Measurements from ENCODE around the gene WIPF2.
A peak's percentile ranks its signal among the peaks of the same experiment; 100 is the strongest.

Gene WIPF2

DNA sequence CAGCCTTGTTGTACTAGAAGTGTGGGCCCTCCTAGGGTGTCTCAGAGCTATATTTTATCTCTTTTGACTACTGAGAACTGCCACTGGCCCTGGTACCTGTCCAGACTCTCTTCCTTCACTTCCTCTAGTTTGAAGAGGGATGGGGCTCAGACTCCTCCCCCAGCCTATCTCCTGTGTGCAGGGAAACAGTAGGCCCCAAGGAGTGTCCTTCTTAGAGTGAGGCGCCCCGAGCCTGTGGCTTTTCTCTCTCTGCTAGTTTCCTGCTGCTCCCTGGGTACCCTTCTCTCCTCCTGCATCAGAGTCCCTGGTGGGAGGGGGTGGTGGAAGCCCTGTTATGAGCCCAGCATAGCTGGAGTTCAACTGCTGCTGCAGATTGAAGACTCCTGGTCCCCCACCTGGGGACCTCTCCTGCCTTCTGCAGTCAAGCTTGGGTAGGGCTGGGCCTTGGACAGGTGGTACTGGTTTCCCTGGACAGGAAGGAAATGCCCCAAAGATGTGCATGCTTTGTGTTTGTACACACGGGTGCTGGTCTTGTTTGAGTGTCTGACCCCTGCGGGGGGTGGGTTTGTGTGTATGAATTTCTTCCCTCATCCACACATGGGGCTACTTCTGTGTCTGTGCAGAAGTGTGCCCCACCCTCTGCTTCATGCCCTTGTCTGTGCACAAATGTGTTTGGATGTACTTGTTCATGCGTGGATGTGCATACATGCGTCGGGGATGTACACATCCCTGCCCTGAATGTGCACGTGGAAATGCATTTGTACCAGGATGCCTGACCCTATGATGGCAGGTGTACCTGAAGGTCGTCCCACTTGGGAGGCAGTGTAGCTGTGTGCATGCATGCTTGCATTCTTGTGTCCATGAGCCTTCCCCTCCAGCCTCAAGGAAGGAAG, 96.8 kb downstream of the WIPF2 start:
- DNase-seq, result no peak

DNA sequence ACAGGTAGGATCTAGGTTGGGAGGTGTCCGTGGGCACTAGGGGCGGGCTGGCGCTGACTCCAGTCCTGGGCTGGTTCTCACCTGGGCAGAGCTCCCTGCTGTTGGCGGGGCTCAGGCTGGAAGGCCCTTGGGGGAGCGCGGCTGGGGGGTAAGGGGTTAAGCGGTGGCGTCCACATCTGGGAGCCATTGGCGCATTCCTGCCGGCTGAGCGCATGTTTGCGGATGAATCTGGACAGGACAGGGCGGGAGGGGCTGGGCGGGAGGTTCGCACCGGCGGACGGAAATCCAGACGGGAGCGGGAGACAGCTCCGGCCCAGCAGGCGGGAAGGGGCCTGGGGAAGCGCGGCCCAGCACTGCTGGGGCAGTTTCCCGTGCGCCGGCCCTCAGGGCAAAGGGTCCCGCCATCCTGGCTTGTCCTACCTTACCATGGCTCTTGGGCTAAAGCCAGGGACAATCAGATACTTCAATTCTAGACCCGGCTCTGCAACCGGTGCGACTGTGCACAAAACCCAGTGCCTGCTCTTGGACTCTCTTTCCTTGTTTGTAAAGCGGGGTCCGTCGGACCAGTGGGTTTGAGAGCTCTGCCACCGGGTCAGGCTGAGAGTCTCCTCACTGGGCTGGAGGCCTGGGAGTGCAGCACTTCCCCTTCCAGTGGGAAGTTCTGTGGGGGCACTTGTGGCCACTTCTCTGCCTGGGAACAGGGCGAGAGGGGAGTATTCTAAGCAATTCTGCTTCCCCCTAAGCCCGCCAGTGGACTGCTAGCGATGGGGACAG, 97.7 kb downstream of the WIPF2 start:
- no peak for DNase-seq

DNA sequence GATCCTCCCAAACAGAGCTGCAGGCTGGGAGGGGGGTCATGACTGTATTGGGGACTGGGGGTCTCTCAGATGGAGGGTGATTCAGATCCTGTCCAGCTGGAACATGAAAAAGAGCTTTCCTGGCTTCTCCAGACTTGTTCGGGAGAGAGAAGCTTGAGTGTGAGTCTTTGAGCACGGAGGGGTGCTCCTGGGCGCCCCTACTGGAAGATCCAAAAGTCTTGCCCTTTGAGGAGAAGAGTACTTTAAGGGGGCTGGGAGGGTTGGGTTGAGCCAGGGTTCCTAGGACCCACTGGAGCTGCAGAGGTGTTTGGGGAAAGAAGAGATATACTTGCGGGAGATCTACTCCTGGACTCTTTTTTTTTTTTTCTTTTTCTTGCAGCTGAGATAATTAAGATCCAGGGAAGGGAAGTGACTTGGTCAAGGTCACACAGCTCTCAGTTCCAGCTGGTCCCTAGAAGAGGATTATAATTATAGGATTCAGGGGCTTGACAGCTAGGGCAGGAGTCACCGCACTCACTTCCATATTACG, 98.3 kb downstream of the WIPF2 start:
- DNase-seq, result peak; percentile 61

- peak; percentile 91 for DNase-seq
Observed at GRCh38 chr17:40317880-40318829, 99.1 kb downstream of the WIPF2 start.

GRCh38 chr17:40318830-40319391, 99.8 kb downstream of the WIPF2 start:
- DNase-seq, result peak; percentile 11

DNA sequence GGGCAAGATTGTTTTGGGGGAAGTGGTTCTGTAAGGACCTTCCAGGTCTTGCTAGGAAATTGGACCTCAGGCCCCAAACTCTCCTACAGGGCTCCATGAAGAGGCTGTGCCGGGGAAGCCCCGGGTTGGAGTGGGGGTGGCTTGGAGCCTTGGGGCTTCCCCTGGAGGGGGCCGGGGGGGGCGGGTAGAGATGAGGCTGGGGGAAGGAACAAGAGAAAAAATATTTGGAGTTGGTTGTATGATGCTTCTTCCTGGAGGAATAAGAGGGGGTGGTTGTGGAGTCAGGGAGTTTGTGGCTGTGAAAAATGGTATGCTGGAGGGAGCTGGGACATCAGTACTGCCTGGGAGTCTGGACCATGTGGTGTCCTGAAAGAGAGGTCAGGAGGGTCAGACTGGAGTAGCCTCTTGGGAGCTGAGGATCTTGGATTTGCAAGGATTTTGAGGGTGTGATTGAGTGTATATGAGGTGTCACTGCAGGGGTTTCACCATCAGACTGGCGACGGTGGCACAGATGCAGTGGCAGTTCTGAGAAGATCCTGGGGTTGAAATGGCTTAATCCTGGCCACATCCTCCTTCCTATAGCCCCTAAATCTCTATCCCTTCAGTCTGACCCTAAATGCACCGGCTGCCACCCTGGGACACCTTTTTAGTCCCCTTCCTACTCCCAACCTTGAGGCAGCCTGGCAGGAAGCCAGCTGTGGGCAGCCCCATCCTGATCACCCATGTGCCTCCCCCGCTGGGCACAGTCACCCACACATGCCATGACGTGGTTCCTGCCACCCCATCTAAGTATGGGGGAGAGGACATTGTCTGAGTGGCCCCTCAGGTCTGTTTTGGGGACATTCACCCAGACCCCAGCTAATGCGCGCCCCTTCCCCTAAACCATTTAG, 100.8 kb downstream of the WIPF2 start:
- DNase-seq, result peak; percentile 67

DNA sequence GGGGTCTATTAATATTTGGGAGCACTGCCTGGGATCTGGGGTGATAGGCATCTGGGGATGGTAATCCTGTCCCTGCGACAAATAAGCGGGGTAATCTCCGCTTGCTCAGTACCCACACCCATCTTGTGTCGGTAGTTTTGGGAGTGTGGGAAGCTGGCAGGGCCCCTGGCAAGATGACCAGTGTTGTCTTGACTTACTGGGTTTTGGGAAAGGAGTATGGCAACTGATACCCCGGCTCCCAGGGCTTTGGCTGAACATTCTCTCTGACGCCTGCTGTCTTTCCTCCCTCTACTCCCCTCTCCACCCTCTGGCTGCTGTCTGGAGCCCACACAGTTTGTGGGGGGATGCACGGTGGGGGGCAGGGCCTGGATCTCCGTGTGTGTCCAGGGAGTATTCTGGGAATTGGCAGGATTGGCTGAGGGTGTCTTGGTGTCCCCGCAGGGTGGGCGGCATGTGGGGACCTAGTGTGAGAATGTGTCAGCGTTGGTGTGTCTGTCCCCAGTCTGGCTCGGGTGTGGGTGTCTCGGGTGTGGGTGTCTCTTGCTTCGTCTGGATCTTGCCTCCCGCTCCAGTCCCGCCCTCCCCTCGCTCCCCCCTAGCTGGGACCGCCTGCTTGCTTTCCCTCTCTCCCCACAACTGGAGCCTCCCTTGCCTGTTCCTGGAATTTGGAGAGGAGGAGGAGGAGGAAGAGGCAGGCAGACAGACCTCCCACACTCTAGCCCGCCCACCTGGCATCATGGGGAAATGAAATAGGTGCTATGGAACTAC, 101.8 kb downstream of the WIPF2 start:
- DNase-seq, result peak; percentile 18

- peak; percentile 12 for DNase-seq
Observed at GRCh38 chr17:40321524-40321929, 102.4 kb downstream of the WIPF2 start.

DNA sequence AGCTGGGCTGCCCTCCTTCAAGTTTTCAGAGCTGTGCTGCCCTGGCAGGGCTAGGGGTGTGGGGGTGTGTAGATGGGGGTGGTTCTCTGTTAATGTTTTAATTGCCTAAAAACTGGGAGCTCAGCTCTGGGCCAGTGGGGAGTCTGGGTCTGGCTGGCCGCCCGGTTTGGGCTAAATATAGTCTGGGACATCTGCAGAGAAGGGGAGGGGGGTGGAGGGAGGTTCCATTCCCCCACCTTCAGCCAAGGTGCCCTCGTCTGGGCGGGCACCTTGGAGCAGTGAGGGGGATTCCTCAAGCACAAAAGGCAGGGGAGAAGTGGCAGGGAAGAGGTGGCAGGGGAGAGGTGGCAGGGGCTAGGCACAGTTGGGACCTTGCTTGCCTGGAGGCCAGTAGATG, 102.9 kb downstream of the WIPF2 start:
- no peak for DNase-seq

- DNase-seq, result peak; percentile 73
Observed at GRCh38 chr17:40322358-40323315, 103.5 kb downstream of the WIPF2 start.

DNA sequence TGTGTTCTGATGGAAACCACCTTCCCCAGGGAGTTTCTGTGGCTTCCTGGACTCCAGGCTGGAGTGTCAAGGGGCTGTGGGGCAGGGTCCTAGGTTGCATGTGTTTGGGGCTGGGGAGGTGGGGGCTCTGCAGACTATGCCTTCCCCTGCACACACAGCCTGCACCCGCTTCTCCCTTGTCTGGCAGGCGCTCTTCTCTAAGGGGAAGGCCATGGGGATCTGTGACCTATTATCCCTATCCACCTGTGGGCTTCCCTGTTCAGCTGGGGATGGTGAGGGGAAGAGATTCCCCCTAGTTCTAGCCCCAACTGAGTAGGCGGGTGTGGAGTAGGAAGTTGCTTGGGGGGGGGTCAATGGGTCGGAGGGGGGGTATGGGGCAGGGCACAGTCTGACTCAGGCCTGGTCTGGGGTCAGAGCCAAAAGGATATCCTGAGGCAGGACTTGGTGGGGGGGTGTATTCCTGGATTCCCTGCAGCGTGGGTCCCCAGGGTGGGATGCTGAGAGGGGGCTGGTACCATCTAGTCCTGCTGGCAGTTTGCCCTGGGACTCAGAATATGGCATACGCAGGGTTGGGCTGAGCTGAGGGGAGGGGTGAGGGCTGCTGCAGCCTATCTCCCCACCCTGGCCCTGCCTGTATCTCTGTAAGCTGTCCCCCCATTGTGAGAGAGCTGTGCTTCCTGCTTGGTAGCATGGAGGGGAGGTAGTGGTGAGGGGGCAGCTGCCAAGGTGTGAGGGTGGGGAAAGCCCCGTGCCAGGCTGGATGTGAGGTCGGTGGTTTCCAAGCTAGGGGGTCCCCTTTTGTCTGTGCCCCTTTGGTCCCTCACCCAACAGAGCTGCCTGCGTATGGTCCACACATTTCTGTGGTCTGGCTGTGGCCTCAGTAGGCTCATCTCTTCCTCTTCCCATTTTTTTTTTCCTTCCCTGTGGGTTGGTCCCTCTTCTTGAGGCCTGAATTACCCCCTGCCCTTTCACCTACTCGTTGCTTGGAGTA, 104.6 kb downstream of the WIPF2 start:
- peak; percentile 65 for DNase-seq

- DNase-seq, result no peak
Observed at GRCh38 chr17:40325156-40326013, 106.3 kb downstream of the WIPF2 start.

DNA sequence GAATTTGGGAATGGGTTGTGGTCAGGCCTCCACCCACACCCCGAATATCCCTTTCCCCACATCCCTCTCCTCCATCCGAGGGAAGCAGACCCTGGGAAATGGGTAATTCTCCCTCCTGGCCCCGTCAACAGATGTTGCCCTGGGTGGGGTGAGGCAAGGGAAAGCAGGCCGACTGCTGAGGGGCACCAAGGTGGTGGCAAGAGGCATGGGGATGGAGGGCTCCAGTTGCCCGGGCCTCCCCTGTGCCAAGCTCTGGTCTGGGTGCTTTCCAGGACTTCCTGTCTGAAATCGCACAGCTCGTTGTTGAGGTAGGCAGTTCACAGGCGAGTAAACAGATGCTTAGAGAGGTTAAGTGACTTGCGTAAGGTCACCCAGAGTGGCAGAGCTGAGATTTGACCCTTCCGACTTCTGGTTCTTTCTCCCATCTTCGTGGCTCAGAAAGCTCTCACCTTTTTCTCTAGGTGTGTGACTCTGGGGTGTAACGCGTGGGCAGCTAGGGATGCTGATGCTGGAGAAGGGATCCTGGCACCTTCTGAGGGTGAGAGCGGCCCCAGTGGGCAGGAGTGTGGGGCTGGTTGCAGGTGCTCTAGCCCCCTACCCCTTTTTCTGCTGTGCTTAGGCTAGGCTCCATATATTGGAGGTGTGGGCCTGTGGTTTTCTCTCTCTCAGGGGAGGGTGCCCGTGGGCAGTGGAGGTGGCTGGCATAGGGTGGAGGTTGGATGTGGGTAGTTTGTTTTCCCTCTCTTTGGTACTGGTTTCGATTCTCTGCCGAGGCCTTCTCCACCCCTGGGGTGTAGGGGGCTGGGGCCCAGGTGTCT, 107.1 kb downstream of the WIPF2 start:
- DNase-seq, result peak; percentile 40

- no peak for DNase-seq
Observed at GRCh38 chr17:40326832-40327199, 107.7 kb downstream of the WIPF2 start.

GRCh38 chr17:40327244-40327729, 108.2 kb downstream of the WIPF2 start:
- DNase-seq, result no peak

All from activated naive CD4-positive, alpha-beta T cell treated with anti-CD3 and anti-CD28 coated beads, Interleukin-2, amount 50 U/mL, for 16 hours (primary cell).